Gastrocnemius medialis (tissue), 4 donors: Measurements from ENCODE around the gene ZDHHC11.
"Not testable (repeated sequence)": the region's sequence is repeated elsewhere in the genome, so short reads cannot be mapped to it uniquely, and the experiment has no call there.

ENCODE experiments used
- CTCF ChIP-seq, 5 experiments: fragments of 450-650 bp in 3 of 5; fragments of 200-600 bp in 2 of 5; sonication (generic) in 2 of 5; IDR thresholded peaks in 4 of 5; conservative IDR thresholded peaks in 1 of 5; 1 replicate in 4 of 5; 2 replicates in 1 of 5; pipeline ENCODE4 v1.5.1; 2016 to 2019; ENCODE audit warnings: antibody characterized with exemption in 5 of 5, mild to moderate bottlenecking in 3 of 5, moderate library complexity in 3 of 5
- POLR2A ChIP-seq, 2 donors: fragments of 450-650 bp; IDR thresholded peaks; one replicate each; pipeline ENCODE4 v1.6.1; 2017; ENCODE audit warnings: antibody characterized with exemption in 2 of 2, mild to moderate bottlenecking in 2 of 2, moderate library complexity in 2 of 2

- TF ChIP-seq CTCF (IDR thresholded peaks at IDR 0.05 in 4 of 5, conservative IDR thresholded peaks at IDR 0.05 in 1 of 5); POLR2A (IDR thresholded peaks at IDR 0.05): not testable (repeated sequence)
These were observed 54.9 kb downstream of the ZDHHC11 start for GRCh38 chr5:795873-796272.
